Measurements from ENCODE around the gene LRRC36. TPM values are rescaled to one million over a fixed set of nuclear protein-coding genes. Genes with fewer than 3 reads are reported as not detected.
"Not testable (repeated sequence)": the region's sequence is repeated elsewhere in the genome, so short reads cannot be mapped to it uniquely, and the experiment has no call there.

Gene LRRC36
- total RNA-seq, 1 donor from 2014 or later: 1.6 TPM

GRCh38 chr16:67345401-67345800 lies 18.8 kb downstream of the LRRC36 start:
- DNase-seq (ENCODE audit: low read depth): no peak

GRCh38 chr16:67346341-67346740 lies 19.7 kb downstream of the LRRC36 start:
- no peak for DNase-seq (ENCODE audit: low read depth)

- peak; percentile 22 for DNase-seq (ENCODE audit: low read depth)
Observed at GRCh38 chr16:67349172-67349571, 22.6 kb downstream of the LRRC36 start.

GRCh38 chr16:67350324-67350723 lies 23.7 kb downstream of the LRRC36 start:
- DNase-seq (ENCODE audit: low read depth): no peak

GRCh38 chr16:67352463-67352862 lies 25.8 kb downstream of the LRRC36 start:
- DNase-seq (ENCODE audit: low read depth): not testable (repeated sequence)

- DNase-seq (ENCODE audit: low read depth): no peak
Observed at GRCh38 chr16:67356396-67356795, 29.8 kb downstream of the LRRC36 start.

- DNase-seq (ENCODE audit: low read depth): no peak
Observed at GRCh38 chr16:67357561-67357960, 30.9 kb downstream of the LRRC36 start.

- not testable (repeated sequence) for DNase-seq (ENCODE audit: low read depth)
Observed at GRCh38 chr16:67359540-67360269, 33.1 kb downstream of the LRRC36 start.

GRCh38 chr16:67361038-67361437 lies 34.4 kb downstream of the LRRC36 start:
- DNase-seq (ENCODE audit: low read depth): no peak

GRCh38 chr16:67364600-67365235 lies 38.1 kb downstream of the LRRC36 start:
- no peak for DNase-seq (ENCODE audit: low read depth)

- no peak for DNase-seq (ENCODE audit: low read depth)
Observed at GRCh38 chr16:67370661-67371060, 44.0 kb downstream of the LRRC36 start.

GRCh38 chr16:67372664-67373063 lies 46.0 kb downstream of the LRRC36 start:
- DNase-seq (ENCODE audit: low read depth): peak; percentile 23

- not testable (repeated sequence) for DNase-seq (ENCODE audit: low read depth)
Observed at GRCh38 chr16:67376012-67376411, 49.4 kb downstream of the LRRC36 start.

- peak; percentile 10 for DNase-seq (ENCODE audit: low read depth)
Observed at GRCh38 chr16:67378642-67379041, 52.0 kb downstream of the LRRC36 start.

- no peak for DNase-seq (ENCODE audit: low read depth)
Observed at GRCh38 chr16:67383284-67383683, 56.7 kb downstream of the LRRC36 start.

GRCh38 chr16:67384778-67385510 lies 58.3 kb downstream of the LRRC36 start:
- DNase-seq (ENCODE audit: low read depth): no peak

GRCh38 chr16:67386861-67387455 lies 60.3 kb downstream of the LRRC36 start:
- DNase-seq (ENCODE audit: low read depth): no peak

GRCh38 chr16:67387479-67388079 lies 61.0 kb downstream of the LRRC36 start:
- no peak for DNase-seq (ENCODE audit: low read depth)

- DNase-seq (ENCODE audit: low read depth): no peak
Observed at GRCh38 chr16:67388191-67388590, 61.6 kb downstream of the LRRC36 start.

GRCh38 chr16:67388591-67388990 lies 62.0 kb downstream of the LRRC36 start:
- DNase-seq (ENCODE audit: low read depth): no peak

- no peak for DNase-seq (ENCODE audit: low read depth)
Observed at GRCh38 chr16:67389911-67390815, 63.5 kb downstream of the LRRC36 start.

All from renal cortical epithelial cell (primary cell).